ENCODE results near the gene LIMK2. TPM values are rescaled to one million over a fixed set of nuclear protein-coding genes. Genes with fewer than 3 reads are reported as not detected.

Gene LIMK2
- total and polyA plus RNA-seq, 10 of the 15 experiments (the other 5 are each of a cell fraction or from before 2014, with no cell fraction given): 2.9 to 40.4 (median 26.7) TPM

- CTCF ChIA-PET: interaction anchor here (0.8 to 1.2 kb wide), 2 partner anchors 18 to 52 kb away, joined by 3 read pairs; no protein-coding TSS in a partner anchor
- peaks cover 2 to 5% of the 10 kb centered on the region in 2 experiments for H3K36me3 ChIP-seq (ENCODE audit: control insufficient read depth in 2 of 2, insufficient read depth in 2 of 2, low read length in 1 of 2)
- TF ChIP-seq YY1 (IDR thresholded peaks at IDR 0.05; ENCODE audit: low read depth, low read length): no peak
- TF ChIP-seq, protein P1, sequence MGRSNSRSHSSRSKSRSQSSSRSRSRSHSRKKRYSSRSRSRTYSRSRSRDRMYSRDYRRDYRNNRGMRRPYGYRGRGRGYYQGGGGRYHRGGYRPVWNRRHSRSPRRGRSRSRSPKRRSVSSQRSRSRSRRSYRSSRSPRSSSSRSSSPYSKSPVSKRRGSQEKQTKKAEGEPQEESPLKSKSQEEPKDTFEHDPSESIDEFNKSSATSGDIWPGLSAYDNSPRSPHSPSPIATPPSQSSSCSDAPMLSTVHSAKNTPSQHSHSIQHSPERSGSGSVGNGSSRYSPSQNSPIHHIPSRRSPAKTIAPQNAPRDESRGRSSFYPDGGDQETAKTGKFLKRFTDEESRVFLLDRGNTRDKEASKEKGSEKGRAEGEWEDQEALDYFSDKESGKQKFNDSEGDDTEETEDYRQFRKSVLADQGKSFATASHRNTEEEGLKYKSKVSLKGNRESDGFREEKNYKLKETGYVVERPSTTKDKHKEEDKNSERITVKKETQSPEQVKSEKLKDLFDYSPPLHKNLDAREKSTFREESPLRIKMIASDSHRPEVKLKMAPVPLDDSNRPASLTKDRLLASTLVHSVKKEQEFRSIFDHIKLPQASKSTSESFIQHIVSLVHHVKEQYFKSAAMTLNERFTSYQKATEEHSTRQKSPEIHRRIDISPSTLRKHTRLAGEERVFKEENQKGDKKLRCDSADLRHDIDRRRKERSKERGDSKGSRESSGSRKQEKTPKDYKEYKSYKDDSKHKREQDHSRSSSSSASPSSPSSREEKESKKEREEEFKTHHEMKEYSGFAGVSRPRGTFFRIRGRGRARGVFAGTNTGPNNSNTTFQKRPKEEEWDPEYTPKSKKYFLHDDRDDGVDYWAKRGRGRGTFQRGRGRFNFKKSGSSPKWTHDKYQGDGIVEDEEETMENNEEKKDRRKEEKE (IDR thresholded peaks at IDR 0.05): no peak
- no peak for TF ChIP-seq CHD4 (IDR thresholded peaks at IDR 0.05)
- TF ChIP-seq EED (IDR thresholded peaks at IDR 0.05; ENCODE audit: low read depth): no peak
- no peak for TF ChIP-seq RELA (IDR thresholded peaks at IDR 0.05; ENCODE audit: borderline replicate concordance, partially characterized antibody)
- no peak for TF ChIP-seq HDAC6 (IDR thresholded peaks at IDR 0.05; ENCODE audit: unreplicated experiment)
- DNase-seq (ENCODE audit: low read depth, low spot score) (no peak), ATAC-seq (no peak), FAIRE-seq (no peak)
- RAD21 ChIA-PET (ENCODE audit: unreplicated experiment): no interaction called here
- H2AFZ ChIP-seq (ENCODE audit: control insufficient read depth, low read depth, low read length): no peak overlapping the region
- POLR2A ChIA-PET: no interaction called here
- peaks cover 6% of the 10 kb centered on the region for H3K4me1 ChIP-seq (ENCODE audit: control insufficient read depth, insufficient read depth, low read length)
- H3K4me2 ChIP-seq (ENCODE audit: control insufficient read depth, insufficient read depth): no peak overlapping the region
- H3K4me3 ChIP-seq: no peak overlapping the region
- no peak overlapping the region for H3K27ac ChIP-seq (ENCODE audit: control insufficient read depth, insufficient read depth)
- BruUV-seq (replicated peaks): TSS peak; percentile 39
- in situ Hi-C loops (cut with MboI) (no loop called here), intact Hi-C loops (cut with micrococcal nuclease; ENCODE audit: unreplicated experiment) (no loop called here)
- H3K79me2 ChIP-seq (ENCODE audit: control insufficient read depth, insufficient read depth, low read length): peaks cover 2% of the 10 kb centered on the region; the same call in 1 of the 2 replicates
- H3K27me3 ChIP-seq (replicated peaks in 1 of 2; ENCODE audit: control insufficient read depth in 2 of 2, insufficient read depth in 2 of 2, low read length in 1 of 2): no peaks in the 10 kb centered on the region
- no peaks in the 10 kb centered on the region for H3K9me3 ChIP-seq (replicated peaks; ENCODE audit: control insufficient read depth, insufficient read depth, low read length)
- 100% methylated on average over 2 of the region's 2 CpGs for WGBS (ENCODE audit: insufficient coverage, insufficient replicate concordance, low lambda C conversion rate, missing lambda C conversion rate)
- SMC1A ChIA-PET (ENCODE audit: uncharacterized antibody, unreplicated experiment): interaction anchor here (0.5 kb wide), 1 partner anchor 19 kb away, joined by 3 read pairs; the partner anchor contains the start of gene RNF185
- no peak overlapping the region for H3K9ac ChIP-seq (ENCODE audit: control insufficient read depth, insufficient read depth, low read length)
- no peaks in the 10 kb centered on the region; the same call in 1 of the 2 replicates for H4K20me1 ChIP-seq (ENCODE audit: control insufficient read depth, insufficient read depth)
These were observed 33.2 kb upstream of the LIMK2 start for GRCh38 chr22:31178859-31179258.

Measured in GM12878 (cell line).